ENCODE measurements around the gene CDHR2. TPM values are rescaled to one million over a fixed set of nuclear protein-coding genes. Genes with fewer than 3 reads are reported as not detected.

The CDHR2 gene
- total RNA-seq, 1 donor: not detected

DNA sequence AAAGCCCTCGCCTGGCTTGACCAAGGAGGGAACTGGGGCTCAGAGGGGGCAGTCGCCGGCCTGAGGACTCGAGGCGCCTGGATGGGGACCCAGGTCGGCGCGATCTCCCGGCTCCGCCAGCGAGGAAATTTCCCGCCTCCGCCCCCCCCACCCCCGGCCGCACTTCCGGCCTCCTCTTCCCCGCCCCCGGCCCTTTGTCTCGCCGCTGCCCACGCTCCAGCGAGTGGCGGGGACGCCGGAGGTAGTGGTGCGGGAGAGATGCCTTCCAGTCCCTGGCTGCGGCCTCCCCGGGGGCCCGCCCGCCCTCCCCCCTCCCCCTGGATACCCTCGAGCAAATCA, 61.3 kb downstream of the CDHR2 start:
- TF ChIP-seq, protein P1, sequence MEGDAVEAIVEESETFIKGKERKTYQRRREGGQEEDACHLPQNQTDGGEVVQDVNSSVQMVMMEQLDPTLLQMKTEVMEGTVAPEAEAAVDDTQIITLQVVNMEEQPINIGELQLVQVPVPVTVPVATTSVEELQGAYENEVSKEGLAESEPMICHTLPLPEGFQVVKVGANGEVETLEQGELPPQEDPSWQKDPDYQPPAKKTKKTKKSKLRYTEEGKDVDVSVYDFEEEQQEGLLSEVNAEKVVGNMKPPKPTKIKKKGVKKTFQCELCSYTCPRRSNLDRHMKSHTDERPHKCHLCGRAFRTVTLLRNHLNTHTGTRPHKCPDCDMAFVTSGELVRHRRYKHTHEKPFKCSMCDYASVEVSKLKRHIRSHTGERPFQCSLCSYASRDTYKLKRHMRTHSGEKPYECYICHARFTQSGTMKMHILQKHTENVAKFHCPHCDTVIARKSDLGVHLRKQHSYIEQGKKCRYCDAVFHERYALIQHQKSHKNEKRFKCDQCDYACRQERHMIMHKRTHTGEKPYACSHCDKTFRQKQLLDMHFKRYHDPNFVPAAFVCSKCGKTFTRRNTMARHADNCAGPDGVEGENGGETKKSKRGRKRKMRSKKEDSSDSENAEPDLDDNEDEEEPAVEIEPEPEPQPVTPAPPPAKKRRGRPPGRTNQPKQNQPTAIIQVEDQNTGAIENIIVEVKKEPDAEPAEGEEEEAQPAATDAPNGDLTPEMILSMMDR (IDR thresholded peaks at IDR 0.05; ENCODE audit: insufficient read depth, low read length): no peak
- H3K4me3 ChIP-seq (ENCODE audit: low read depth, low read length): peak overlapping the region; percentile 69
- no peak for DNase-seq (ENCODE audit: low read depth)

DNA sequence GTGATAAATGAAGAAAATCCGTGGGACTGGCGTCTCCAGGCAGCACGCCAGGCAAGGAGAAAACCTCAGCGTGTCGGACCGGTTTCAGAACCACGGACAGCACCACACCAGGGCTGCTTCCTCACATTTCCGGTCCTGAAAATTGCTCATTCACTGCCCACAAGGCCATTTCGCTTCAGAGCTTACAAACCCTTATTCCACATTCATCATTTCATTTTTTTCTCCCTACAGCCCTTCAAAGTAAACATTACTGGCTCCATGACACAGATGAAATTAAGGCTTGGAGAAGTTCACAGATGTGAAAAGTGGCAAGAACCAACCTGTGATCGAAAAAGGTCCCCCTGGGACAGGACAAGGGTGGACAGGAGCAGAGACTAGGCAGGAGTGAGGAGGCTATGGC, 62.3 kb downstream of the CDHR2 start:
- TF ChIP-seq, protein P1 (IDR thresholded peaks at IDR 0.05; ENCODE audit: insufficient read depth, low read length): no peak
- DNase-seq (ENCODE audit: low read depth): peak; percentile 91
- H3K4me3 ChIP-seq (ENCODE audit: low read depth, low read length): no peak overlapping the region

GRCh38 chr5:176612008-176612407, 62.9 kb downstream of the CDHR2 start:
- no peak for DNase-seq (ENCODE audit: low read depth)
- no peak overlapping the region for H3K4me3 ChIP-seq (ENCODE audit: low read depth, low read length)
- TF ChIP-seq, protein P1 (IDR thresholded peaks at IDR 0.05; ENCODE audit: insufficient read depth, low read length): no peak

DNA sequence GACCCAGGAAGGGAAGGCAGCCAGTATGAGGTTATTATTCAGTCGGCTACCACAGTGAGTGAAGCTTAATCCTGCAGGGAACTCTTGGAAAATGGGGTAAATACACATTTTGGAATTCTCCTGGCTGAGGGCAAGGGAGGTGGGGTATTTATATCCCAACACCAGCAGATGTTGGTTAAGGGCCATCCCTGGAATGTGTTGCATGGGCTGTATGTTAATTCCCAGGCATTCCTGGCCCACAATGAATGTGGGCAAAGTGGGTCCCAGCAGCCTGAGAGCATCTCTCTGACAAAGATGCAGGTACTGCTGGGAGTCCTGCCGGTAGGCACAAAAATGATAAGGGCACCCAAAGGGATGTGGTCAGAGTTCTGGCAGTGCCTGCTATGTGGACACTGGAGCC, 63.7 kb downstream of the CDHR2 start:
- no peak for DNase-seq (ENCODE audit: low read depth)
- no peak overlapping the region for H3K4me3 ChIP-seq (ENCODE audit: low read depth, low read length)
- TF ChIP-seq, protein P1 (IDR thresholded peaks at IDR 0.05; ENCODE audit: insufficient read depth, low read length): no peak

GRCh38 chr5:176614805-176615478, 65.8 kb downstream of the CDHR2 start:
- TF ChIP-seq, protein P1 (IDR thresholded peaks at IDR 0.05; ENCODE audit: insufficient read depth, low read length): no peak
- H3K4me3 ChIP-seq (ENCODE audit: low read depth, low read length): no peak overlapping the region
- DNase-seq (ENCODE audit: low read depth): peak; percentile 66

- DNase-seq (ENCODE audit: low read depth): no peak
- TF ChIP-seq, protein P1 (IDR thresholded peaks at IDR 0.05; ENCODE audit: insufficient read depth, low read length): no peak
Measured at GRCh38 chr5:176616511-176616910, 67.4 kb downstream of the CDHR2 start.

GRCh38 chr5:176618783-176619182, 69.6 kb downstream of the CDHR2 start:
- TF ChIP-seq, protein P1 (IDR thresholded peaks at IDR 0.05; ENCODE audit: insufficient read depth, low read length): no peak
- peak overlapping the region; percentile 33 for H3K4me3 ChIP-seq (ENCODE audit: low read depth, low read length)
- DNase-seq (ENCODE audit: low read depth): no peak

More at GRCh38 chr5:176616511-176616910, 67.4 kb downstream of the CDHR2 start:
- H3K4me3 ChIP-seq (ENCODE audit: low read depth, low read length): no peak overlapping the region

Measured in fibroblast of the aortic adventitia (primary cell).